NCI-H2196 treated with DMSO at 0.1 percent for 48 hours (cell line): ENCODE results near the gene WDR83.
A peak's percentile ranks its signal among the peaks of the same experiment; 100 is the strongest.
"Not testable (repeated sequence)": the region's sequence is repeated elsewhere in the genome, so short reads cannot be mapped to it uniquely, and the experiment has no call there.

Experiments
- DNase-seq: peaks from one replicate; lab custom pipeline; 2025; ENCODE audit not compliant: unreplicated experiment; lab: John Stamatoyannopoulos, UW

The WDR83 gene

GRCh38 chr19:12652219-12652618 is 14.4 kb upstream of the WDR83 start:
- DNase-seq, result no peak

GRCh38 chr19:12655546-12655945 is 11.1 kb upstream of the WDR83 start:
- no peak for DNase-seq

DNA sequence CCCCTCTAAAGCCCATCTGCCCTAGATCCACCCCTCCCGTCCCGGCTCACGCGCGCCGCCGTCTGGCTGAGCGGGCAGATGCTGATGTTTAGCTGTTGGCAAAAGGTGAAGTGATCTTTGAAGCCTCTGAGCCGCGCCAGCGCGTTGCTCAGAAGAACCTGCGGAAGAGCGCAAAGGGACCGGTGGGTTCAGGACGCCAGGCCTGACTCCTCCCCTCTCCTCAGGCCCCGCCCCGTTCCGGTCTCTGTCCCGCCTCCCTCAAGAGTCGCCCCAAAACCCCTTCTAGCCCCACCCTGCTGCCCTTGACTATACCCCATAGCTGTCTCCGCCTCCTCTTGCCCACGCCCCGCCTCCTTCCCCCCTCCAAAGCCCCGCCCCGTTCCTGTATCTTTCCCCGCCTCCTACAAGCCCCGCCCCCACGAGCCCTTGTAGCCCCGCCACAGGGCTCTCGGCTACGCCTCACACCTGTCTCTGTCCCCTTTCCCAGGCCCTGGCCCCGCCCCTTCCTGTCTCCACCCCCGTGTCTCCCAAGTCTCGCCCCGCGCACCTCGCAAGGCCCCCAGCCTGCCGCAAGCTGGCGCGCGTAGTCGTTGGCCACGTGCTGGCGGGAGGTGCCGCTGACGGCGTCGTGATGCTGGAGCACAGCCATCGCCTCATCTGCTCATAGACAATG is 9.6 kb upstream of the WDR83 start:
- DNase-seq, result no peak

- no peak for DNase-seq
Measured at GRCh38 chr19:12657966-12658365, 8.6 kb upstream of the WDR83 start.

DNA sequence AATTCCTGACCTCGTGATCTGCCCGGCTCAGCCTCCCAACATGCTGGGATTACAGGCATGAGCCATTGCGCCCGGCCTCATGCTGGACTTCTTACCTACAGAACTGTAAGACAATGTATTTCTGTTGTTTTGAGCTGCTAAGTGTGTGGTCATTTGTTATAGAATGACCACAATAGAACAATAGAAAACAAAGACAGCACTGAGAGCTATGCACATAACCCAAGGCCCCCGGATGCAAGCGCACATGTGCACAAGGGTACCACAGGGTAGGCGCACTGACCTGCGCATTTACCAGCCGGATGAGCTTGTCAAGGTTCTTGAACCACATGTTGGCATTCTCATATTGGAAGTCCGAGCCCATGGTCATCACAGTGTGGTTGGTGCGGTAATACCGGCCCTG is 5.6 kb upstream of the WDR83 start:
- DNase-seq, result no peak

DNA sequence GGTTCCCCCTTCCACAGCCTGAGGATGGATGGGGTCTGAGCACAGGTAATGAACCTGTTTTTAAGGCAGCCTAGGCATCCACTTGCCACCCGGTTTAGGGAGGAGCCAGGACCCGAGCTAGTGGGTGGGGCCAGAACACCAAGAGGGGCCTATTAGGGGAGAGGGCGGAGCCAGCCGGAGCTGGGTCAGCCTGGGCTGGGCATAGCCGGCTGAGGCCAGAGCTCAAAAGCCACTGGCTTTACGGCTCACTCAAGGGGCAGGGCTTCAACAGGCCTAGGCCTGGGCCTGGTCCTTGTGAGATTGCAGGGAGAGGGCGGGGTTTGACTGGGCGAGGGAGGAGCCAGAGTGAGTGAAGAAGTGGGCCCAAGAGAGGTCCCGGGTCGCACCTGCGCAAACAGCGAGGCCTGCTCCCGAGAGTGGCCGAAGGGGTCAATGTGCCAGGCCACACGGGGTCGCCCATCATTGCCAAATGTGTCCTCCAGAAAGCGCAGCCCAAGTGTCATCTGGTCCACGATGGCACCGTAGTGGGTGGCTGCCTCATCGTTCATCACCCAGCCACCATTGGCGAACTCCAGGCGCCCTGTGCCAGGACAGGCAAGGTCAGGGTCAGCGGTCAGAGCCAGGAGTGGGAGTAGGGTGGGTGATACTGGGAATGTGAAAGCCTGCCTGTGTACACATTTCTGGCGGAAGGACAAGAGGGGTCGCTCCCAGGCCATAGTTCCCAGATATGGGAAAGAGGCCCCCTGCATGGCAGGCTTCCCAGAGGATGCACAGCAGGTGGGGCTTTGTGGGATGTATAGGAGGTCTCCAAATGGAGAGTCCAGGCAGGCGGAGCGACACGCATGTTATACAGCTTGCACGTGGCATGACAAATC is 2.0 kb upstream of the WDR83 start:
- peak; percentile 30 for DNase-seq

GRCh38 chr19:12665281-12665573 is 1.4 kb upstream of the WDR83 start:
- DNase-seq, result no peak

DNA sequence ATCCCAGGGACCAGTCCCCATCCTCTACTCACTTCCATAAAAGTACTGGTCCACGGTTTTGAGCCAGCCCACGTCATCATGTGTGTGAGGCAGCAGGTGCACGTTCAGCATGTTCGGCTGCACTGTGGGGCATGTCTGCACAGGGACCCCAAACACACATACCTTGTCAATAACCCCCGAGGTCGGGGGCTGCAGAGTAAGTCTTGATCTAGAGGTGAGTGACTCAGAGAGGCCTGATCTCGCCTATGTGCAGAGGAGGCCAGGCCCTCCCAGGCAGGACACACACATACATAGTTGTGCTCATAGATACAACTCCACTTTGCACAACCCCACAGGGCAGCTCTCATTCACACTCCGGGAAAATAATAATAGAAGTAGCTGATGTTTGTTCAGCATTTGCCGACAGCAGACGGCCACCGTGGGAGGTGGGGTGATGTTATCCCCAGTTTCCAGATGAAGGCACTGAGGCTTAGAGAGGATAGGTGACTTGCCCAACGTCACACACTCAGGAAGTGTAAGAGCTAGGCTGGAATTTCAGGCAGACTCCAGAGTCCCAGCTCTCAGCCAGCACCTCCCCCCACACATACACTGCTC is 839 bp upstream of the WDR83 start:
- no peak for DNase-seq

DNA sequence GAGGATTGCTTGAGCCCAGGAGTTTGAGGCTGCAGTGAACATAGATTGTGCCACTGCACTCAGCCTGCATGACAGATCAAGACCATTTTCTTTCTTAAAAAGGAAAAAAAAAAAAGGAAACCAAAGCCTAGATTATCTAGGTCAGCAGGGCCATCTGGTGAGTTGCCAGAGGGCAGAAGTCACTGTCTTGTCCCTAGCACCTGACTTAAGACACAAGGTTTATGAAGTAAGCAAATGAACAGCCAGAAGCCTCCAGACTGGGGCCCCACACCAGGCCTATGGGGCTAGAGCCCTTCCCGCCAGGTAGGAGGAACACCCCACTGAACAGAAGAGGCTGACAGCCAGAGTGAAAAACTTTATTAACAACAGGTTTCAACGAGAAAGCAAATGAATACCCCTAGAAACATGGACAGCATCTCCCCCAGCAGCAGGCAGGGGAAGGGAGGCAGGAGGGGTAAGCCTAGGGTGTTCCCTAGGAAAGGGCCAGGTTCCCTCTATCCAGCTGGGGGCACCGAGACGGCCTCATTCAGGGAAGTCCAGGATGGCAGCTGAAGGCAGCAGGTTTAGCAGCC is 1.2 kb downstream of the WDR83 start:
- no peak for DNase-seq

- DNase-seq, result no peak
Measured at GRCh38 chr19:12668346-12668745, 1.7 kb downstream of the WDR83 start.

DNA sequence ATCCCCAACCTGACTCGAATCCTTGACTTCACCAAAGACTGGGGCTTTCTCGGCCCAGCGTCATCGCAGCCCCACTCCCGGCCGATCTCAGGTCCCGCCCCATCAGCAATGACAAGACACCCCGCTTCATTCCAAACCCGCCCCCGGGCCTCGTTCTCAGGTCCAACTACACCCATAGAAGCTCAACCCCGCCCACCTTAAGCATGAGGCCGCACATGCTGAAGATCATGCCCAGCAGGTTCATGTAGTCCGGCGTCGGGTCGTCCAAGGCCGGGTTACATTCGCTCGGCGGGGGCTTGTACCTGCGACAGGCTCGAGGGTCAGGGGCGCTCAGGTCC is 2.3 kb downstream of the WDR83 start:
- peak; percentile 10 for DNase-seq

- DNase-seq, result peak; percentile 68
Measured at GRCh38 chr19:12669270-12670158, 2.9 kb downstream of the WDR83 start.

DNA sequence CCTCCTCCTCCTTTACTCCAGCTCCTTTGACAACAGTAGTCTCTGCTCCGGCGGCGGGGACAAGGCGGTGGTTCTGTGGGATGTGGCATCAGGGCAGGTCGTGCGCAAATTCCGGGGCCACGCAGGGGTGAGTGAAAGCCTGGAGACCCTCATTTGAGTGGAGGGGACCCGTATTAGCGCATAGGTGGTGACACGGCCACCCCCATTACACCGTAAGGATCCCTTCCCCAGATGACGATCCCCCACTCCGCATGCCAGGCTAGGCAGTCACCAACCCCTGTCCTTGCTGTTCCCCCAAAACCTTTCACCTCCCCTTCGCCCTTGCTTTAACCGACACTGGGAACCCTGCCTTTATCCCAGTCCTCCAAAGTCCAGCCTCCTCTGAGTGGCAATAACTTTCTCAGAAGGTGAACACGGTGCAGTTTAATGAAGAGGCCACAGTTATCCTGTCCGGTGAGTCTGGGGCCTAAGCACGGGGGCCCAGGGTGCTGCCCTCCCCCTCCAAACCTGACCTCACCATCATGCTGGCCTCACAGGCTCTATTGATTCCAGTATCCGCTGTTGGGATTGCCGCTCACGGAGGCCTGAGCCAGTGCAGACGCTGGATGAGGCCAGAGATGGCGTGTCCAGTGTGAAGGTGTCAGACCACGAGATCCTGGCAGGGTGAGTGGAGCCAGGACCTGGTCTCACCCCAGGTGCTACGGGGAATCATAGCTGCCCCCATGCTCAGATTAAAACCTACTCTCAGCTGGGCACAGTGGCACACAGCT is 3.7 kb downstream of the WDR83 start:
- DNase-seq, result no peak

- DNase-seq, result no peak
Measured at GRCh38 chr19:12672744-12673143, 6.1 kb downstream of the WDR83 start.

- DNase-seq, result no peak
Measured at GRCh38 chr19:12675399-12675798, 8.8 kb downstream of the WDR83 start.

GRCh38 chr19:12675940-12676339 is 9.3 kb downstream of the WDR83 start:
- DNase-seq, result no peak

GRCh38 chr19:12676384-12676792 is 9.8 kb downstream of the WDR83 start:
- peak; percentile 68 for DNase-seq

- DNase-seq, result no peak
Measured at GRCh38 chr19:12676928-12677327, 10.3 kb downstream of the WDR83 start.

- DNase-seq, result not testable (repeated sequence)
Measured at GRCh38 chr19:12678039-12678438, 11.4 kb downstream of the WDR83 start.

GRCh38 chr19:12680034-12680433 is 13.4 kb downstream of the WDR83 start:
- no peak for DNase-seq
